GM23338 (cell line): ENCODE measurements around the gene TPCN2.

Experiments used
- EZH2 ChIP-seq: fragments of 200-600 bp; sonication (generic); IDR thresholded peaks from one replicate; pipeline ENCODE4 v1.8.0; 2017; ENCODE audit warnings: antibody characterized with exemption, mild to moderate bottlenecking, low read depth; ENCODE audit not compliant: unreplicated experiment
- EZH2phosphoT487 ChIP-seq: fragments of 200-600 bp; sonication (generic); IDR thresholded peaks from one replicate; pipeline ENCODE4 v1.8.1; 2018; ENCODE audit warnings: antibody characterized with exemption; ENCODE audit not compliant: unreplicated experiment
- JUNB ChIP-seq: IDR thresholded peaks from one replicate; pipeline ENCODE4 v1.6.1; 2016; ENCODE audit warnings: antibody characterized with exemption; ENCODE audit not compliant: unreplicated experiment
- POLR2AphosphoS5 ChIP-seq: IDR thresholded peaks from 2 replicates; pipeline ENCODE4 v1.6.1; 2016; ENCODE audit warnings: antibody characterized with exemption, low read depth
- REST ChIP-seq: IDR thresholded peaks from one replicate; pipeline ENCODE4 v1.6.1; 2018; ENCODE audit warnings: antibody characterized with exemption; ENCODE audit not compliant: unreplicated experiment
- ZNF331 ChIP-seq: fragments of 250-450 bp; sonication (Bioruptor Pico); IDR thresholded peaks from 2 replicates; pipeline ENCODE4 v1.5.0; 2020; ENCODE audit warnings: low read depth, mild to moderate bottlenecking, moderate library complexity
- TF ChIP-seq, protein P1 (sequence below), 2 experiments: fragments of 200-600 bp in 1 of 2; sonication (generic) in 1 of 2; conservative IDR thresholded peaks; 2 replicates each; pipeline versions ENCODE4 v1.5.1 to v1.6.1; 2016 to 2017; ENCODE audit warnings: antibody characterized with exemption in 2 of 2, low read depth in 2 of 2, mild to moderate bottlenecking in 2 of 2, moderate library complexity in 1 of 2
- TF ChIP-seq, protein P2 (sequence below): IDR thresholded peaks from 2 replicates; pipeline ENCODE4 v1.6.1; 2016; ENCODE audit warnings: antibody characterized with exemption

DNA sequence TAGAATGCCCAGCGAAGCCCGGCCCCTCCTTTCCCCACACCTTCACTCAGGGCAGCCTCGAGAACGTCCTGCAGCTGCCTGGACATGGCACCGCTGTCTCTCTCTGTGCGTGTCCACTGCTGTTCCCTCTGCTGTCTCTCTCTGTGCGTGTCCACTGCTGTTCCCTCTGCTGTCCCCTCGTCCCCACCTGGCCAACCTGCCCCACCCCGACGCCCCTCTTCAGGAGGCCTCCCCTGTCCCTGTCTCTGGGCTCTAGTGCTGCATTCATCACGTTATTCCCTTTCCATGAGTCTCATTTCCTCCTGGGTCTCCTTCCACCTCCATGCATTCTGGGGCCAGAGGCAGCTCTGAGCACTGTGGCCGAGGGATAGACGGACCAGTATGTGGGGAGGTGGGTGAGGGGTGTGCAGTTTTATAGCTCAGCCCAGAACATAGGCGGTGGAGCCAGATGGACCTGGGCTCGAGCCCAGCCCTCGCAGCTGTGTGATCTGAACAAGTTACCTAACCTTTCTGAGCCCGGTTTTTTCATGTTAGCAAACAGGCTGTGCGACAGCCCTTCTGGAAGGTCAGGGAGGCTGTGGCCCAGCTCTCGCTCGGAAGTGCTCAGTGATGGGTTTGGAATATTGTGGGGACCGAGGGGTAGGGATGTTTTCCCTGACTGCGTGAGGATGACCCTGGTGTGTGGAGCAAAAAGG is 65.1 kb downstream of the TPCN2 start:
- TF ChIP-seq, protein P1, sequence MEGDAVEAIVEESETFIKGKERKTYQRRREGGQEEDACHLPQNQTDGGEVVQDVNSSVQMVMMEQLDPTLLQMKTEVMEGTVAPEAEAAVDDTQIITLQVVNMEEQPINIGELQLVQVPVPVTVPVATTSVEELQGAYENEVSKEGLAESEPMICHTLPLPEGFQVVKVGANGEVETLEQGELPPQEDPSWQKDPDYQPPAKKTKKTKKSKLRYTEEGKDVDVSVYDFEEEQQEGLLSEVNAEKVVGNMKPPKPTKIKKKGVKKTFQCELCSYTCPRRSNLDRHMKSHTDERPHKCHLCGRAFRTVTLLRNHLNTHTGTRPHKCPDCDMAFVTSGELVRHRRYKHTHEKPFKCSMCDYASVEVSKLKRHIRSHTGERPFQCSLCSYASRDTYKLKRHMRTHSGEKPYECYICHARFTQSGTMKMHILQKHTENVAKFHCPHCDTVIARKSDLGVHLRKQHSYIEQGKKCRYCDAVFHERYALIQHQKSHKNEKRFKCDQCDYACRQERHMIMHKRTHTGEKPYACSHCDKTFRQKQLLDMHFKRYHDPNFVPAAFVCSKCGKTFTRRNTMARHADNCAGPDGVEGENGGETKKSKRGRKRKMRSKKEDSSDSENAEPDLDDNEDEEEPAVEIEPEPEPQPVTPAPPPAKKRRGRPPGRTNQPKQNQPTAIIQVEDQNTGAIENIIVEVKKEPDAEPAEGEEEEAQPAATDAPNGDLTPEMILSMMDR (conservative IDR thresholded peaks at IDR 0.05; ENCODE audit: low read depth in 2 of 2) = no peak
- TF ChIP-seq POLR2AphosphoS5 (no peak), EZH2 (no peak), EZH2phosphoT487 (no peak), JUNB (no peak), ZNF331 (CRISPR knock-in tag) (no peak), REST (no peak)
- TF ChIP-seq, protein P2, sequence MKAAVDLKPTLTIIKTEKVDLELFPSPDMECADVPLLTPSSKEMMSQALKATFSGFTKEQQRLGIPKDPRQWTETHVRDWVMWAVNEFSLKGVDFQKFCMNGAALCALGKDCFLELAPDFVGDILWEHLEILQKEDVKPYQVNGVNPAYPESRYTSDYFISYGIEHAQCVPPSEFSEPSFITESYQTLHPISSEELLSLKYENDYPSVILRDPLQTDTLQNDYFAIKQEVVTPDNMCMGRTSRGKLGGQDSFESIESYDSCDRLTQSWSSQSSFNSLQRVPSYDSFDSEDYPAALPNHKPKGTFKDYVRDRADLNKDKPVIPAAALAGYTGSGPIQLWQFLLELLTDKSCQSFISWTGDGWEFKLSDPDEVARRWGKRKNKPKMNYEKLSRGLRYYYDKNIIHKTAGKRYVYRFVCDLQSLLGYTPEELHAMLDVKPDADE = no peak
